ENCODE data around the gene TMEM86B.
A peak's percentile ranks its signal among the peaks of the same experiment; 100 is the strongest.

The TMEM86B gene

GRCh38 chr19:55256562-55257460 lies 28.2 kb upstream of the TMEM86B start:
- no peak for DNase-seq

GRCh38 chr19:55255618-55256423 lies 27.3 kb upstream of the TMEM86B start:
- peak; percentile 42 for DNase-seq

GRCh38 chr19:55254625-55254977 lies 26.0 kb upstream of the TMEM86B start:
- DNase-seq = no peak

- DNase-seq = peak; percentile 55
These were observed 25.5 kb upstream of the TMEM86B start for GRCh38 chr19:55253842-55254624.

DNA sequence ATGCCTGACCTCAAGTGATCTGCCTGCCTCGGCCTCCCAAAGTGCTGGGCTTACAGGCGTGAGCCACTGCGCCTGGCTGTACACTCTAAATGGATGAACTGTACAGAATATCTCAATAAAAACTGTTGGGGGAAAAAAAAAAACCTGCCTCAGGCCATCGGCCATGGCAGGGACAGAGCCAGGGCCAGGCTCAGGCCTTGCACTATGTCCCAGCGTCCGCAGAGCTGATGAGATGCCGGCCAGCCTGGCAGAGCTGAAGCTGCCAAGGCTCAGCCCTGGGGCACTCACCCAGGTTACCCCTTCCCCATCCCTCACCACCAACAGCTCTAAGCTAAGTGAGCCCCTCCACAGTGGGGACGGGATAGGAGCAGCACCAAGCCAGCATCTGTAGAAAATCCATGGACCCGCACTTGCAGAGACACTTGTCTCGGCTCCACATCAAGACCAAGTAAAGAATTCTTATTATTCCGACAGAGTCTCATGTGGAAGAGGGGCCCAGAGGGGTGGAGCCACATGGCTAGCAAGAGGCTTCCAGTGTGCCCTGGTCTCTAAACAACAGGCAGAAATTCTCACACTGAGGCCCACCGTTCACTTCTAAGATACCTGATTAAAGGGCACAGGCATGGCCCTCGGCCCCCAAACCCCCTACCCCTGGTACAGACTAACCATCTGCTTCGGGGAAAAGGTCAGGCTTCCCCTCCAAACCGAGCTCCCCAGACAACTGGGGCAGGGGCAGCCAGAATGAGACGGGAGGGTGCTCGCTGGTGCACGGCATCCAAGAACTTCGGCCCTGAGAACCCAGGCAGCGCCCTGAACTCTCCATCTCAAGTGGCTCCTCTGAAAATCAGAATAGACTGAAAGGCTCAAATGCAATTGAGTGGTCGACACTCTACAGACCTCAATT lies 24.4 kb upstream of the TMEM86B start:
- peak; percentile 34 for DNase-seq

GRCh38 chr19:55251341-55252081 lies 22.9 kb upstream of the TMEM86B start:
- no peak for DNase-seq

- no peak for DNase-seq
These were observed 21.9 kb upstream of the TMEM86B start for GRCh38 chr19:55250262-55251036.

DNA sequence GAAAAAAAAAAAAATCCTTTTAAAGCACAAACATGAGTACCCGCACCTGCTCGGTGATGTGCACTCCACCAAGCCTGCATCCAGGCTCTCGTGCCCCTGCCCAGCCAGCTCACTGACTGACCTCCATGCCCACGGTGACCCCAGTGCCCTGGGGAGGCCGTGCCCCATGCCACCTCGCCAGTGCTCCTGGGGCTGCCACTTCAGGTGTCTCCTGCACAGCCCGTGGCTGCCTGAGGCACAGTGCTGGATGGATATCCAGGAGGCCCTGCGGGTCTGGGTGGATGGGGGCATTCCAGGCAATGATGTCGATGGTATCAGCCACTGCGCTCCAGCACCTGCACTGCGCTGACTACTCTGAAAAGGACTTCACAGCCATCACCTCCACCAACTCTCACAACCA lies 21.3 kb upstream of the TMEM86B start:
- DNase-seq = no peak

DNA sequence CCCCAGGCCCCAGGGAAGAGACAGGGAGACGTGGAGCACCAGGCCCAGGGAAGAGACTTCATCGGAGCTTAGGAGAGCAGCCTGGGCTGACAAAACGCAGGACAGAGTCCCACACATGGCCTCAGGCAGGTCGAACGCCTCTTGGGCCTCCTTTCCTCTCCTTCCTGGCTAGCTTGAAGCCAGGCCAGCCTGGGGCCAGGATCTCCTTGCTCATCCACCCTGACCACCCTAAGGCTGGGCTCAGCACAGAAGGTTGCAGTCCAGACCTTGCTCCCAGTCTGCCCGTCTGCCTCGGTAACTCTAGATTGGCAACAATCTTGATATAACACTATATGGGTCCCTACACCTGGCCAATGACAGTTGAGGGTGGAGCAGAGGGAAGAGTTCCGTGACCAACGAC lies 20.1 kb upstream of the TMEM86B start:
- DNase-seq = no peak

GRCh38 chr19:55248166-55248675 lies 19.7 kb upstream of the TMEM86B start:
- DNase-seq = no peak

GRCh38 chr19:55247621-55248099 lies 19.1 kb upstream of the TMEM86B start:
- no peak for DNase-seq

DNA sequence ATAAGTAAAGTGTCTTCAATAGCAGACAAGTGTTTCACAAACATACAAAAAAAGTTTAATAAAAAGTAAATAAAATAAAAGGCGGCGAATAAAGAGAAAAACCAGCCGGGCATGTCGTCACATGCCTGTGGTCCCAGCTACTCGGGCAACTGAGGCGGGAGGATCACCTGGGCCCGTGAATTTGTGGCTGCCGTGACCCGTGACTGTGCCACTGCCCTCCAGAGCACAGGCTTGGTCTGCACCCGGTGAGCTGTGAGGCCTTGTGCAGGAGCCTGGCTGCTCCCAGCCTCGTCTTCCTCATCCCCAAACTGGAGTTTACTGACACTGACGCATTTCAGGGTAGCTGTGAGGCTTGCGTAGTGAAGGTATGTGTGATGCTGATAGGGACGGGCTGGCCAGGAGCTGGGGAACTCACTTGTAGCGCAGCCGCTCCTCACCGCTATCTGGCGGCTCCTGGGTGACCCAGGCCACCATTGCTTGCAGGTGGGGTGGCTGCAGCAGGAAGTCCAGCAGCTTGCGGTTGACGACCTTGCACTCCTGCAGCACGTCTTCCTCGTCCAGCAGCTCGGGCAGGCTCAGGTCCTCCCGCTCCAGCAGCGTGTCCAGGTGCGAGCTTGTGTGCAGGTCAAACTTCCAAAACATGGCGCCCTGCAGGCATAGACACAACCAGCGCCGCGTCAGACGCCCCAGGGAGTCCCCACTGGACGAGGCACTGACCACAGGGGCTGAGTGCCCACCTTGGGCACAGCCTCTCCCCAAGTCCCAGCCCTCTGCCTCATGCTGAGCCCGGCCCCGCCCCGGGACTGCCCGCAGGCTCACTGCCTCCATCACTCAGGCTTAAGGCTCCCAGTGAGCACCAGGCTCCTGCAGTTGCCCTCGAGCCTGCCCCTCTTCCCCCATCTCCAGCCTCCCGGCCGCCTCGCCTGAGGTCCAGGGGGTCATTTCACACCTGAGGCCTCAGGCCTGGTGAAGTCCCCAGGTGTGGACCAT lies 18.2 kb upstream of the TMEM86B start:
- DNase-seq = no peak

DNA sequence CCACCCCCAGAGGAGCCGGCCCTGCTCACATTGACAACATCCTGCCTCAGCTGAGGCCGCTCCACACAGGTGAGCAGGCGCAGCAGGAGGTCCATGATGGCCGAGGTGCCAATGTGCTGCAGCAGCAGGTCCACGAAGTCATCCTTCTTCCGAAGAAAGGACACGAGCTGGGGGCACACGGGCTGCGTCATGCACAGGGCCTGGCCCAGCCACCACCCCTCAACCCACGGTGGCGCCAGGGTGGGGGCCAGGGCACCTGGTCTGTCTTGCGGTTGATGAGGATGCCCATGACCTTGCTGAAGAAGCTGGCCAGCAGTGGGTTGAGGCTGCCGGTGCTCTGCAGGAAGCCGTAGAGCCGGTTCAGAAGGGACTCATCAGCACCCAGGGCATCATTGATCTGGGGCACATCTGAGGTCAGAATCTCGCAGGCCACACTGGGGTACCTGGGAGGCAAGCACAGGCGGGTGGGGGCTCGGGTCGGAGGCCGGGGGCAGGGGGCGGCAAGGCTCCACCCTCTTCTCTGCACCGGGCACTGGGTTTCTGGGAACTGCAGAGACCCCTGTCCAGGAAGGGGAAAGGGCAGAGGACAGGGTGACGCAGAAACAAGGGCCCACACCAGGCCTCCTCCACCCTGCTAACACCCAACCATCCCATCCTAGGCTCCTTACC lies 16.8 kb upstream of the TMEM86B start:
- no peak for DNase-seq

DNA sequence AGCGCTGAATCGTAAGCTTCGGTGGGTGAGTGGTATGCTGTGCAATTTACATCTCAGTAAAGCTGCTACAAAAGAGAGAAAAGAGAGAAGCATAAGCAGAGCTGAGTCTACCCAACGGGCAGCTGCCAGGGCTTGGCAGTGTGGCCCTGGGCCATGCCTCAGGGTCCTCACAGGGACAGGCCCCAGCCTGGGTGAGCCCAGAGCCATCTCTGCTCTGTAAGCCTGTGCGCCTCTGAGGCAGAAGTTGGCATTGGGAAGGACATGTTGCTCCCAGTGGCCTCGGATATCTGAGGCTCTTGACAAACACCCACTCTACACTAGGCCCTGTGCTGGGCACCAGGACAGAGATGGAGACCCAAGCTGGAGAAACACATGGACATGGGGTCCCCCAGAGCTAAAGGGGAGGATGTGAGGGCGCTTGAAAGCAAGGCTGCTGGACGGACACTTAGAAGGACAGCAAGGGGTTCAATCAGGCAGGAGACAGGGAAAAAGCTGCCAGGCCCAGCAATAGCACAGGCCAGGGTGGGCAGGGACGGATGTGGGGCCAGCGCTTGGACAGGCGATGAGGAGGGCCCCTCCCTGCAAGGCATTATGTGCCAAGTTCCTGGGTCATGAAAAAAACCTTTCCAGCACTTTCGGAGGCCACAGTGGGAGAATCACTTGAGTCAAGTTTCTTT lies 15.6 kb upstream of the TMEM86B start:
- DNase-seq = no peak

- DNase-seq = no peak
These were observed 14.0 kb upstream of the TMEM86B start for GRCh38 chr19:55242517-55242916.

GRCh38 chr19:55241935-55242464 lies 13.4 kb upstream of the TMEM86B start:
- DNase-seq = no peak

DNA sequence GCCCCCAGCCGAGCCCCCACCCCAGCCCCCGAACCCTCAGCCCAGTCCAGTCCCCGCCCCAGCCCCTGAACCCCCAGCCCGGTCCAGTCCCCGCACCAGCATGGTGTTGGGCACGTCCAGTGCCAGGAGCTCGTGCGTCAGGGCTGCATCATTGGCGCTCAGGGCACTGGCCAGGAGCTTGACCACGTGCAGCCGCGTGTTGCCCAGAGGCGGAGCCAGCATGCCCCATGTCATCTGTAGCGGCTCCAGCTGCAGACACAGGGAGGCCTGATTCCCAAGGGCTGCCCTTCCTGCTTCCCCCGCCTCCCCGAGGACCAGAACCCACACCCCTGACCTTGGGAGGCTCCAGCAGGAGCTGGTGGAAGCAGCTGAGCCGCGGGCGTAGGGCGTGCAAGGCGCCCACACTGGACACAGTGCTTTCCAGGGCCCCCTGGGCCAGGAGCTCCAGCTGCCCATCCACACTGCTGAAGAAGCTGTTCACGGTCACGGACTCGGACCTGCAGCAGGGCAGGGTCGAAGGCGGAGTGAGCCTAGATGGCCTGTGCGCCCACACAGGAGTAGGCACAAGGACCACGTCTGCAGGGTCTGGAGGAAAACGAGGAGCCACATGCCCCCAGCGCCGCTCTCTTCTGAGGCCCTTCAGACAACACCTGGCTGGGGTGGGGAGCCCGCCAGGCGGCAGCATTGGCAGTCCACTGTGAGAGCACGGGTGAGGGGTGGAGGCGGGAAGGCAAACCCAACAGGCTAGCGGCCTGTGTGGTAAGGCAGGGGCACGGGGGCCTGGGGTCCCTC lies 12.8 kb upstream of the TMEM86B start:
- DNase-seq = no peak

All from DMS79 treated with DMSO at 0.1 percent for 48 hours (cell line).